ACC112 (cell line): ENCODE measurements around the gene AGPAT3.

Experiments
- H2AFZ ChIP-seq: fragments of 200-600 bp; sonication (generic); one replicate; pipeline ENCODE4 v1.6.0; 2017; ENCODE audit warnings: antibody characterized with exemption, low read length; ENCODE audit not compliant: unreplicated experiment
- H3K27ac ChIP-seq: fragments of 200-600 bp; sonication (generic); 2 replicates; pipeline ENCODE4 v1.5.1; 2014; ENCODE audit warnings: low read depth, mild to moderate bottlenecking, antibody characterized with exemption, low read length, moderate library complexity
- H3K27me3 ChIP-seq: fragments of 200-600 bp; sonication (generic); 2 replicates; pipeline ENCODE4 v1.6.1; 2014; ENCODE audit warnings: mild to moderate bottlenecking, antibody characterized with exemption, low read length, moderate library complexity, mixed read lengths; ENCODE audit not compliant: insufficient read depth
- H3K36me3 ChIP-seq: fragments of 200-600 bp; sonication (generic); 2 replicates; pipeline ENCODE4 v1.6.1; 2016; ENCODE audit warnings: mild to moderate bottlenecking, antibody characterized with exemption, low read length, moderate library complexity, mixed read lengths; ENCODE audit not compliant: insufficient read depth
- H3K4me1 ChIP-seq: fragments of 200-600 bp; sonication (generic); one replicate; pipeline ENCODE4 v1.6.1; 2016; ENCODE audit warnings: low read length, mixed read lengths; ENCODE audit not compliant: insufficient read depth, unreplicated experiment, control insufficient read depth
- H3K4me3 ChIP-seq: fragments of 200-600 bp; sonication (generic); 2 replicates; pipeline ENCODE4 v1.5.1; 2014; ENCODE audit warnings: mild to moderate bottlenecking, low read depth, low read length
- H3K79me2 ChIP-seq: fragments of 200-600 bp; sonication (generic); one replicate; pipeline ENCODE4 v1.6.0; 2016; ENCODE audit warnings: low read length; ENCODE audit not compliant: control insufficient read depth, unreplicated experiment, insufficient read depth

The AGPAT3 gene

DNA sequence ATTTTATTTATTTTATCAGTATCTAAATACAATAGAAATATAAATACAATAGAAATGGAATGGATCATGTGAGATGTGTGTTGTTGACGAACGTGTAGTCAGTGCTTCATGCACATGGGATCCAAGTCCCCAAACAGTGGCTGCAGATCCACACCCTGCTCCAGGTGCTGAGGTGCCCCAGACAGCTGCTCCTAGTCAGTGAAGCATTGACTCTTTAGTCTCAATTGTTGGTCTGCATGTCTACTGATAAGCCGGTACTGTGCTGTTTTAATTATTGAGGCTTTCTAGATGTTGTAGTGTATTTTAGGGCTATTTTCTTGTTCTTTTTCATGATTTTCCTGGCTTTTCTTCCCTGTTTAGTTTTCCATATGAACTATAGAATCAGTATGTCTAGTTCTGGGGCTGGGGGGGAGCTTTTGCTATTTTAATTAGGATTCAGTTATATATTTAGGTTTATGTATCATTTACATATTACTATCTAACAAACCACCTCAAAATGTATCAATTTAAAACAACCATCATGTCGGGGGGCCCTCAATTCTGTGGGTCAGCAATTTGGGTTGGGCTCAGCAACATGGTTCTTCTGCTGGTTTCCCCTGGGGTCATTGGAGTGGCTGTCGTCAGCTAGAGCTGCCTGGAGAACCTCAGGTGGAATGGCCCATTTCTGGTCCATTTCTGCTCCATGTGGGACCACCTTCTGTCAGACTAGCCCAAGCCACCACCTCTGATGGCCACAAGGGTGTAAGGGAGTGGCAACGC, 83.9 kb downstream of the AGPAT3 start:
- peaks cover 15% of the 10 kb centered on the region; the same call in 1 of the 2 replicates for H3K36me3 ChIP-seq
- no peak overlapping the region for H3K4me3 ChIP-seq
- no peak overlapping the region for H2AFZ ChIP-seq
- H3K27ac ChIP-seq, result no peak overlapping the region
- H3K4me1 ChIP-seq, result no peaks in the 10 kb centered on the region
- no peaks in the 10 kb centered on the region for H3K79me2 ChIP-seq
- H3K27me3 ChIP-seq, result no peaks in the 10 kb centered on the region

DNA sequence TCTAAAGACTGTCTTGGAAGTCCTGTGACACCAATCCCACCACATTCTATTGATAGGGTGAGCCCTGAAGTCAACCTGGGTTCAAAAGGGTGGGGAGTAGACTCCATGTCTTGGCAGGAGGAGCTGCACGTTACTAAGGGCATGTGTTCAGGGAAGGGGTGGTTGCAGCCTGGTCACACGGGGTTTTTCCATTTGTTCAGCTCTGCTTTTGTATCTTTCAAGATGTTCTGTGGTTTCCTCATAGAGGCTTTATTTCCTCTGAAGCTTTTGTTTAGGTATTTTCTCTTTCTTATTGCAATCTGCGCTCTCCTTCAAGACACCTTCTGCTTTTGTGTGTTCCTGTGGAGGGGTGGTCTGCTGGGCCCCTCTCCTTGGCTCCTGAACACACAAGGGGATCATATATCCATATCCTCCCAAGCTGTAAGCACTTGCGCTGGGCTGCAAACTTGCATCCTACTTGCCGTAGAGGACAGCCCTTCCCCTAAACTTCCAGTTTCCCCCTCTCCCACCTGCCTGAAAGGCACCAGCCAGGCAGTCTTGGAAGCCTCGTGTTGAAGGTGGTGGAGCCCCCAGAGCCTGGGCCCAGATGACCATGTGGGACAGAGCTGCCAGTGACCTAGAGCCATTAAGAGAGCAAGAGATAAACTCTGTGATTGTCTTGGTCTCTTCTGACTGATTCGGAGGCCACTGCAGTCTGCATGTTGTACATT, 84.6 kb downstream of the AGPAT3 start:
- peaks cover 15% of the 10 kb centered on the region; the same call in 1 of the 2 replicates for H3K36me3 ChIP-seq
- no peaks in the 10 kb centered on the region for H3K4me1 ChIP-seq
- H3K27ac ChIP-seq, result no peak overlapping the region
- H3K4me3 ChIP-seq, result no peak overlapping the region
- no peaks in the 10 kb centered on the region for H3K27me3 ChIP-seq
- H3K79me2 ChIP-seq, result no peaks in the 10 kb centered on the region
- H2AFZ ChIP-seq, result no peak overlapping the region

DNA sequence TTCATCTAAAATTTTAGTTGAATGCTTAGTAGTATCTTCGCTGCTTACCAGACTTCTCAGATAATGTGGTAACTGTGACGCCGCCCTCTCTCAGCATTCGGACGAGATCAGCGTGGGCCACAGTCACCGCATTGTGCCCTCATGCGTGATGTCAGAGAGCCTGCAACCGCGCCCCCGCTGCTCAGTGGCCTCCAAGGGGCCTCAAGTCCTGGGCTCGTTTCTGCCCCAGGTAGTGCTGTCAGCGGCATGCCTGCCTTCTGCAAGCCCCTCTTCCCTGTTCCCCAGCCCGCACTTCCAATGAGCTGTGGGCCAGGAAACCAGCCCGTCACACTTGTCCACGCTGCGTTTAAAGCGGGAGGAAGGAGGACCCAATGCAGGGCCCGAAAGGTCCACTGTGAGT, 85.5 kb downstream of the AGPAT3 start:
- H3K79me2 ChIP-seq, result no peaks in the 10 kb centered on the region
- H3K4me3 ChIP-seq, result no peak overlapping the region
- H3K27ac ChIP-seq, result no peak overlapping the region
- no peak overlapping the region for H2AFZ ChIP-seq
- H3K4me1 ChIP-seq, result no peaks in the 10 kb centered on the region
- H3K27me3 ChIP-seq, result no peaks in the 10 kb centered on the region
- peaks cover 15% of the 10 kb centered on the region; the same call in 1 of the 2 replicates for H3K36me3 ChIP-seq

DNA sequence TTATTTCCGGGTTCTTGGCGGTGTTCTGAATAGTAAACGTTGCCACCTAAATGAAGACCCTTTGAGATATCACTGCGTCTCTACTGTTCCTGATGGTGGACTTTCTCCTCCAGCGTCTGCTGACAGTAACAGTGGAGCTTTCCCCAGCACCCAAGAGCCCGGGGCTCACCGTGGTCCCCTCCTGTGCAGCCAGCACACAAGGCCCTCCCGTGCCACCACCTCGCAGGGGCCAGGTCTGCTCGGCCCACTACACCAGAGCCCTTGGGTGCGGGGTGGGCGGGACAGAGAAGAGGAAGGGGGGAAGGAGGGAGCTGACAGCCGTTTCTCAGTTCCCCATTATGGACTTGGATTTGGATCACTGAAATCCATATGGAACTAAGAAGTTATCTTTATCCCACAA, 85.9 kb downstream of the AGPAT3 start:
- H3K4me3 ChIP-seq, result no peak overlapping the region
- no peaks in the 10 kb centered on the region for H3K27me3 ChIP-seq
- H3K4me1 ChIP-seq, result no peaks in the 10 kb centered on the region
- H3K27ac ChIP-seq, result no peak overlapping the region
- no peaks in the 10 kb centered on the region for H3K79me2 ChIP-seq
- H3K36me3 ChIP-seq, result peaks cover 15% of the 10 kb centered on the region; the same call in 1 of the 2 replicates
- no peak overlapping the region for H2AFZ ChIP-seq

DNA sequence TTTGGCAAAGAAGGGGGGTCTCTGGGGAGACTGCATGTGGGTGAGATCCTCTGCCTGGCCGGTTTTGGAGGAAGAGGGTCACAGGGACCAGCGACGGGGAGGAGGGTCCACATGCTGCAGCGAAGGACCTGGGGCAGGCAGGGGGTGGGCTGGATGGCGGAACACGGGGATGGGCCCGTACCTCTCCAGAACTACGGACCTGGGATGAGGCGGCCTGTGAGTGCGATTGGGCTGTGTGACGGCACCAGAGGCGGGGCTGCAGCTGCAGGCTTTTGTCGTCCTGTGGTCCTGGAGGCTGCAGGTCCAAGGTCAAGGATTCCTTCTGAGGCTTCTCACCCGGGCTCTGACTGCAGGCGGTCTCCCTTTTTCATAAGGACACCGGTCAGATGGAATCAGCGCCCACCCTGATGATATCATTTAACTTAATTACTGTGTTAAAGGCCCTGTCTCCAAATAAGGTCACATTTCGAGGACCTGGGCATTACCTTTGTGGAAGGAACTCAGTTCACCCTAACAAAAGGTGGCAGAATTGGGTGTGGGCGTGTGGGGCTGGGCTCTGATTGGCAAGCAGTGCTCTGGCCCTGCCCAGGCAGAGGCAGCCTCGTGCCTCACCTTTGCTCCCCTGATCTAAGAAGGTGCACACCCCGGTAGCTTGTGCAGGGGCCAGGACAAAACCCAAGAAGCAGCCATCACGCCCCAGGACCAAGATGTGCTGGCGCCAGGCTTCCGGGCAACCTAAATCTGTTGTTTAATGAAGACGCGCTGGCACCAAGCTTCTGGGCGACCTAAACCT, 87.1 kb downstream of the AGPAT3 start:
- no peaks in the 10 kb centered on the region for H3K79me2 ChIP-seq
- no peak overlapping the region for H2AFZ ChIP-seq
- peaks cover 15% of the 10 kb centered on the region; the same call in 1 of the 2 replicates for H3K36me3 ChIP-seq
- peaks cover 9% of the 10 kb centered on the region for H3K4me1 ChIP-seq
- H3K27me3 ChIP-seq, result no peaks in the 10 kb centered on the region
- H3K27ac ChIP-seq, result no peak overlapping the region
- H3K4me3 ChIP-seq, result no peak overlapping the region

DNA sequence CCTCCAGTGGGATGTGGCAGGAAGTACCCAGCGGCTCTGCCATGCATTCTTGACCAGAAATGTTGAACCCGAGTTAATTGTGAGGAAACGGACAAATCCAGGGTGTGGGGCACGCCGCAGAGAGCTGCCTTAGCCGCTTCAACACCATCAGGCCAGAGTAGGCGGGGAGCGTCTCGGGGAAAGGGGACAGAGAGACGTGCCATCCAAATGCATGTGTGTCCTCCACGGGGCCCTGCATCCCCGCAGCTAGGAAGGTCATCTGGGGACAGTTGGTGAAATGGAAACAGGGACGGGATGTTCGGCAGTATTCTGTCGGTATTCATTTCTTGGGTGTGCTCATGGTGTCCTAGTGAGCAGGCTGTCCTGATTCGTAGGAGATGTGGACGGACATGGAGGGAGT, 88.0 kb downstream of the AGPAT3 start:
- peaks cover under 1% of the 10 kb centered on the region for H3K79me2 ChIP-seq
- no peaks in the 10 kb centered on the region for H3K27me3 ChIP-seq
- H2AFZ ChIP-seq, result no peak overlapping the region
- H3K4me1 ChIP-seq, result peaks cover 9% of the 10 kb centered on the region
- no peak overlapping the region for H3K27ac ChIP-seq
- H3K36me3 ChIP-seq, result peaks cover 13% of the 10 kb centered on the region; the same call in 1 of the 2 replicates
- H3K4me3 ChIP-seq, result no peak overlapping the region

DNA sequence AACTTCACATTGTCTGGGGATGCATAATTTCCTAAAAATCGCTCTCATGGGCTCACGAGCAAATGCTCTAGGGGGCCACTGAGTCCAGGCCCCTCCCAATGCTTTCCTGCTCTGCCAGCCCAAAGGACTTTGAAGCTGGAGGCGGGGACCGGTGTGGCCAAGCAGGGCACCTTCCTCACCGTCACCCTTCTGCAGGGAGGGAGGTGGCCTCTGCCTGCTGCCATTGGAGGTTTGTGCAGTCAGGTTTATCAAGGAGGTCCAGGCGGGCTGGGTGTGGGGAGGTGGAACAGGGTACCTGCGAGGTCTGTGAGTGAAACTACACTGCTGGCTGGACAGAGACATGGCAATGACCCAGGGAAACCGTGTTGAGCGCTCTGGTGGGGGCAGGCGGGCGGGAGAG, 89.0 kb downstream of the AGPAT3 start:
- peaks cover 5% of the 10 kb centered on the region for H3K79me2 ChIP-seq
- peaks cover 9% of the 10 kb centered on the region for H3K4me1 ChIP-seq
- H3K27ac ChIP-seq, result no peak overlapping the region
- H3K4me3 ChIP-seq, result no peak overlapping the region
- H3K36me3 ChIP-seq, result 0 out of 2 replicates have a peak, but pooled peaks cover 5% of the 10 kb centered on the region
- H2AFZ ChIP-seq, result no peak overlapping the region
- no peaks in the 10 kb centered on the region for H3K27me3 ChIP-seq

DNA sequence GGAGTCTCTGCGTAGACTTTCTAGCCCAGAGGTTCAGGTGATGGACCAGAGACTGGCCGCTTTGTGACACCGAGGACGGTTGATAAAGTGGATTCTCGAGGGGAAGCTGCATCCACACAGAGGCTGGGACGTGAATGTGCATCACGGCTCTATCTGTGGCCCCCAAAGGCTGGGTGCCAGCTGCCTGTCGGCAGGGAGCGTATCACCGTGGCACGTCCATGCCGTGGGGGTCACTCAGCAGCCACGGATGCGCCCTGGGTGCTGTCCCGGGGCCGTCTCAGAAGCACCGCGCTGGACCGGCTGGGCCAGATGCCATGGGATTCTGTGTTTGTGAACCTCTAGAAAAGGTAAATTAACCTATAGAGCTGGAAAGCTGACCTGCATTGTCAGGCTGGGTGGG, 89.9 kb downstream of the AGPAT3 start:
- no peaks in the 10 kb centered on the region for H3K27me3 ChIP-seq
- no peaks in the 10 kb centered on the region for H3K36me3 ChIP-seq
- no peak overlapping the region for H2AFZ ChIP-seq
- no peak overlapping the region for H3K4me3 ChIP-seq
- peaks cover 5% of the 10 kb centered on the region for H3K79me2 ChIP-seq
- peaks cover 9% of the 10 kb centered on the region for H3K4me1 ChIP-seq
- H3K27ac ChIP-seq, result no peak overlapping the region

DNA sequence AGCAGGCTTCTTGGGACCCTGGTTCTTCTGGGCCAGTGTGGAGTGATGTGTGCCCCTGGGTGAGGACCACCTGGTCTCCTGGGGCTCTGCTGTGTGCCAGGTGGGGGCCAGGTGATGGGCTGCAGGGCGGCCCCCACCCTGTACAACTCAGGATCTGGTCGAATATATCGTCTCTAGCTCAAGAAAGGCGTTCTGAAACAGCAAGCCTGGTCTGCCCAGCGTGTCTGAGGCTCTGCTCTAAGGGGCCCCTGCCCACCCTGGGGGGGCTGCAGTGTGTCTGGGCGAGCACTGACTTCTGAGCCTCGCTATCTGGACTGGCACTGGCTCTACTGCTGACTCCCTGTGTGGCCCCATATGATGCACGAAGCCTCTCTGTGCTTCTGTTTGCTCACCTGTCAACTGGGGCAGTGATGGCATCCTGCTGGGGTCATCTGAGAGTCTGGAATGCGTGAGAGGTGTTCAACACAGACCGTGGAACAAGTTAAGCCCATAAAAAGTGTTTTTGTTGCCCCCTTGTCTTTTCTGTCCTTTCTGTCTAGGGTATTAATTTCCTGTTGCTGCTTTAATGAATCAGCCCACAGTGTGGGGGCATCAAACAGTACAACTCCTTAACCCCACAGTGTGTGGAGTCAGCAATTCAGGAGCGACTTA, 91.1 kb downstream of the AGPAT3 start:
- Histone ChIP-seq H3K36me3 (no peaks in the 10 kb centered on the region), H3K27me3 (no peaks in the 10 kb centered on the region), H3K4me3 (no peak overlapping the region), H3K79me2 (peaks cover 5% of the 10 kb centered on the region), H2AFZ (no peak overlapping the region), H3K27ac (no peak overlapping the region), H3K4me1 (peaks cover 9% of the 10 kb centered on the region)

DNA sequence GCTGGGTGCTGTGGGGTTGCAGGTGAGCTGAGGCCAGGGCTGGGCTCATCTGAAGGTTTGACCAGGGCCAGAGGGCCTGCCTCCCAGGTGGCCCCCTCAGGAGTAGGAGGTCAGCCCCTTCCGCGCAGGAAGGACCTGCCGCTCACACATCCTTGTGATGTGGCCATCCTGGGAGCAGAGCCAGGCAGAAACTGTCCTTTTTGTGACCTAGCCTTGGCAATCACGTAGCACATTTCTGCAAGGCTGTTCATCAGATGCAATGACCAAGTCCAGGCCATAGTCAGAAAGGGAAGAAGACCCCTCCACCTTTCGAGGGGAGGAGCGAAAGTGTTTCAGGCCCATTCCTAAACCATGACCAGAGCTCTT, 91.6 kb downstream of the AGPAT3 start:
- Histone ChIP-seq H3K4me3 (no peak overlapping the region), H3K27ac (no peak overlapping the region), H3K79me2 (peaks cover 5% of the 10 kb centered on the region), H3K36me3 (no peaks in the 10 kb centered on the region), H3K4me1 (peaks cover 9% of the 10 kb centered on the region), H2AFZ (no peak overlapping the region), H3K27me3 (no peaks in the 10 kb centered on the region)
